Gastrocnemius medialis (tissue), 4 donors: ENCODE data around the gene PPP2R1A.

ENCODE experiments used
- CTCF ChIP-seq, 5 experiments: fragments of 450-650 bp in 3 of 5; fragments of 200-600 bp in 2 of 5; sonication (generic) in 2 of 5; IDR thresholded peaks in 4 of 5; conservative IDR thresholded peaks in 1 of 5; 1 replicate in 4 of 5; 2 replicates in 1 of 5; pipeline ENCODE4 v1.5.1; 2016 to 2019; ENCODE audit warnings: antibody characterized with exemption in 5 of 5, mild to moderate bottlenecking in 3 of 5, moderate library complexity in 3 of 5
- POLR2A ChIP-seq, 2 donors: fragments of 450-650 bp; IDR thresholded peaks; one replicate each; pipeline ENCODE4 v1.6.1; 2017; ENCODE audit warnings: antibody characterized with exemption in 2 of 2, mild to moderate bottlenecking in 2 of 2, moderate library complexity in 2 of 2

- no peak for TF ChIP-seq CTCF (IDR thresholded peaks at IDR 0.05 in 4 of 5, conservative IDR thresholded peaks at IDR 0.05 in 1 of 5)
- no peak for TF ChIP-seq POLR2A (IDR thresholded peaks at IDR 0.05)
Measured at GRCh38 chr19:52277471-52277870, 87.6 kb downstream of the PPP2R1A start.
